Measurements from ENCODE around the gene CRACDL.

DNA sequence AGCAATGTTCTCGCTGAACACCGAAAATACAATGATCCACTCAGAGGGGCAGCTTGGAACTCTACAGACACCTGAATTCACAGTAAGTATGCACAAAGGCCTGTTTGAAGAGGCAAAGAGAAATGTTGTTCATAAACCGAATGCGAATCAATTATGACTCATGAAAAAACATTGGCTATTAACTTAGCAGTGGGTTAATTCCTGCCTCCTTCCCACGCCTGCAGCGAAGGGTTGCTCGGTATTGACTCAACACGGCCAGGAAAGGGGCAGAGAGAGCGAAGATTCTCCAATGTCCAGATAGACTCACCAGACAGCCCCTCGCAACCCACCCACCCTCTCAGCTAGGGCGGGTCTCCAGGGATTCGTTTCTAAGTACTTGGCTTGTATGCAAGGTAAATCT, 9.4 kb downstream of the CRACDL start:
- TF ChIP-seq POLR2AphosphoS5 (IDR thresholded peaks at IDR 0.05; ENCODE audit: low read depth, low read length) (no peak), POLR2A (IDR thresholded peaks at IDR 0.05; ENCODE audit: low read depth, low read length) (no peak), TAF1 (IDR thresholded peaks at IDR 0.05; ENCODE audit: low read depth, low read length) (no peak), PAX5 (IDR thresholded peaks at IDR 0.05; ENCODE audit: insufficient read depth, low read length, severe bottlenecking) (no peak), SPI1 (IDR thresholded peaks at IDR 0.05; ENCODE audit: low read depth, low read length) (no peak)
